Mesendoderm (in vitro differentiated cells): ENCODE results near the gene HIP1R.
"Not testable (repeated sequence)": the region's sequence is repeated elsewhere in the genome, so short reads cannot be mapped to it uniquely, and the experiment has no call there.

ENCODE experiments used
- DNase-seq: peaks from one replicate; pipeline ENCODE4 v3.0.0; 2013
- H2AK5ac ChIP-seq: 2 replicates; pipeline ENCODE4 v1.6.1; 2013; ENCODE audit warnings: low read length, inconsistent platforms
- H2BK120ac ChIP-seq: 2 replicates; pipeline ENCODE4 v1.6.1; 2013; ENCODE audit warnings: low read depth, mild to moderate bottlenecking, low read length, moderate library complexity, mixed read lengths
- H2BK15ac ChIP-seq: replicated peaks from 2 replicates; pipeline ENCODE4 v1.6.1; 2013; ENCODE audit warnings: low read depth, mild to moderate bottlenecking, moderate library complexity
- H2BK5ac ChIP-seq: 2 replicates; pipeline ENCODE4 v1.6.1; 2013; ENCODE audit warnings: low read length, inconsistent platforms
- H3K18ac ChIP-seq: 2 replicates; pipeline ENCODE4 v1.6.1; 2013; ENCODE audit warnings: mild to moderate bottlenecking, low read length, mixed read lengths
- H3K23ac ChIP-seq: one replicate; pipeline ENCODE4 v1.6.1; 2013; ENCODE audit warnings: low read length
- H3K27ac ChIP-seq: 2 replicates; pipeline ENCODE4 v1.5.1; 2013; ENCODE audit warnings: low read depth, mild to moderate bottlenecking, inconsistent platforms, low read length, moderate library complexity
- H3K27me3 ChIP-seq: 2 replicates; pipeline ENCODE4 v1.6.1; 2013; ENCODE audit warnings: low read length, control low read depth, mild to moderate bottlenecking, inconsistent platforms; ENCODE audit not compliant: insufficient read depth, poor library complexity
- H3K36me3 ChIP-seq: 2 replicates; pipeline ENCODE4 v1.6.1; 2013; ENCODE audit warnings: low read length, inconsistent platforms; ENCODE audit not compliant: control insufficient read depth, insufficient read depth
- H3K4ac ChIP-seq: one replicate; pipeline ENCODE4 v1.6.1; 2013; ENCODE audit warnings: low read depth, mild to moderate bottlenecking, low read length, moderate library complexity
- H3K4me1 ChIP-seq: 2 replicates; pipeline ENCODE4 v1.6.1; 2013; ENCODE audit warnings: low read depth, low read length, inconsistent platforms; ENCODE audit not compliant: control insufficient read depth
- H3K4me2 ChIP-seq: 2 replicates; pipeline ENCODE4 v1.6.1; 2013; ENCODE audit warnings: low read length
- H3K4me3 ChIP-seq: 2 replicates; pipeline ENCODE4 v1.5.1; 2013; ENCODE audit warnings: mild to moderate bottlenecking, low read length
- H3K56ac ChIP-seq: one replicate; pipeline ENCODE4 v1.6.1; 2013; ENCODE audit warnings: low read length
- H3K79me1 ChIP-seq: 2 replicates; pipeline ENCODE4 v1.6.1; 2013; ENCODE audit warnings: low read length, inconsistent platforms
- H3K79me2 ChIP-seq: 2 replicates; pipeline ENCODE4 v1.6.1; 2013; ENCODE audit warnings: mild to moderate bottlenecking, low read length; ENCODE audit not compliant: control insufficient read depth, insufficient read depth
- H3K9ac ChIP-seq: 2 replicates; pipeline ENCODE4 v1.6.1; 2013; ENCODE audit warnings: low read length, inconsistent platforms
- H4K5ac ChIP-seq: one replicate; pipeline ENCODE4 v1.6.1; 2013; ENCODE audit warnings: low read length
- H4K8ac ChIP-seq: one replicate; pipeline ENCODE4 v1.6.1; 2013; ENCODE audit warnings: low read depth, mild to moderate bottlenecking, control low read depth, low read length, moderate library complexity
- WGBS: extraction: QIAGEN DNeasy Blood & Tissue Kit; methylation state at CpG from one replicate; pipeline ENCODE4 v1.1.7; 2013; ENCODE audit warnings: low lambda C conversion rate, missing lambda C conversion rate; ENCODE audit not compliant: insufficient coverage; ENCODE audit errors: extremely low coverage; 5-methylcytosine and 5-hydroxymethylcytosine counted together

HIP1R gene

GRCh38 chr12:122905258-122905657 lies 70.0 kb downstream of the HIP1R start:
- DNase-seq, H3K9ac ChIP-seq, H4K5ac ChIP-seq, H2BK120ac ChIP-seq, H3K79me1 ChIP-seq, H2BK15ac ChIP-seq, H2AK5ac ChIP-seq, H3K4me3 ChIP-seq, H3K36me3 ChIP-seq, H3K4me1 ChIP-seq, H3K18ac ChIP-seq, H3K23ac ChIP-seq, H2BK5ac ChIP-seq, H3K56ac ChIP-seq, H4K8ac ChIP-seq, H3K79me2 ChIP-seq, H3K27ac ChIP-seq, H3K4me2 ChIP-seq, H3K4ac ChIP-seq, H3K27me3 ChIP-seq: not testable (repeated sequence)
- WGBS, result no CpG with 5 or more reads among the region's 5 CpGs

DNA sequence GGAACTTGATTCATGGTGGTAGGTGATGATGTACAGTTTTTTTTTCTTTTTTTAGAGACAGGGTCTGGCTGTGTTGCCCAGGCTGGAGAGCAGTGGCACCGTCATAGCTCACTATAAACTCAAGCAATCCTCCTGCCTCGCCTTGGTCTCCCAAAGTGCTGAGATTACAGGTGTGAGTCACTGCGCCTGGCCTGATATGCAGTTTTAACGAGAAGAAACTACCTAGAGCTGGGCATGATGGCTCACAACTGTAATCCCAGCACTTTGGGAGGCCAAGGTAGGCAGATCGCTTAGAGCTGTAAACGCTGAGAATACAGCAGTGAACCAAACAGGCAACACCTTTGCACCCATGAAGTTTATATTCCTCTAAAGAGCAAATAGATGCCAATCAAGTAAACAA lies 73.7 kb downstream of the HIP1R start:
- Histone ChIP-seq H3K79me2 (no peaks in the 10 kb centered on the region), H2BK15ac (no peak overlapping the region), H3K4me3 (no peak overlapping the region), H3K79me1 (no peaks in the 10 kb centered on the region), H3K4ac (no peak overlapping the region), H3K36me3 (no peaks in the 10 kb centered on the region), H2AK5ac (no peak overlapping the region), H4K8ac (no peak overlapping the region), H2BK5ac (no peak overlapping the region), H3K4me1 (no peaks in the 10 kb centered on the region), H3K27ac (no peak overlapping the region), H3K23ac (no peak overlapping the region), H3K27me3 (no peaks in the 10 kb centered on the region), H3K18ac (no peak overlapping the region), H3K4me2 (no peak overlapping the region), H3K56ac (no peak overlapping the region), H4K5ac (no peak overlapping the region), H3K9ac (no peak overlapping the region), H2BK120ac (no peak overlapping the region)
- WGBS, result no CpG with 5 or more reads among the region's 6 CpGs
- no peak for DNase-seq

DNA sequence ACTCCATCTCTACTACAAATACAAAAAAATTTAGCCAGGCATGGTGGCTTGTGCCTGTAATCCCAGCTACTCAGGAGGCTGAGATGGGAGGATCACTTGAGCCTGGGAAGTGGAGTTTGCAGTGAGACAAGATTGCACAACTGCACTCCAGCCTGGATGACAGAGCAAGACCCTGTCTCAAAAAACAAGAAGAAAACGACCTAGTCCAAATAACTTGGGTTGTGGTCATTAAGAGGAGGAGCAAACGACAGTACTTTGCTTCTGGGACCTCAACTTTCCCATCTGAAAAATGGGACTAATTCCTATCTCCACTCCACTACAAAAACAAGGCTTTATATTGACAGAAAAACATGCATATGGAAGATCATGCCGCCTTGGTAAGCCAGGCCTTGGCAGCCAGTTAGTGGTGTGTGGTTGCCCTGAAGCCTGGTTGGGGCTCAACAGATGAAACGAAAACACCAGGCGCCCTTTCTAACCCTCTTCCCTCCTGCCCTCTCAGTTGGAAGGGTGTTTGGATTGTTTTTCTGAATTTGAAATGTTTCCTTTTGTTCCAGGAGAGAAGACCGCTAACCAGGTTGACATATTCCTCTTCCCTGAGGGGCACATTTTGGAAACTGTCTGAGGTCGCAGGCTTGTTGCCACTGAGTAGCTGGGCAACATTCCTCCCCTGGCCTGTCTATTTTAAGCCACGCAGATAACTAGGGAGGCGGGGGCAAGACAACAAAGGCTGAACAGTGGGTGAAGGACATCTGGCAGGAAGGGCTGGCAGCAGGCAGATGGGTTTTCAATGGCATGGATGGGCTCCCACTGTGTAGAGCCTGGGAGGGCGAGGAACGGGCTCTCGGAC lies 74.4 kb downstream of the HIP1R start:
- Histone ChIP-seq H2BK120ac (no peak overlapping the region), H2BK5ac (no peak overlapping the region), H3K56ac (no peak overlapping the region), H3K36me3 (no peaks in the 10 kb centered on the region), H3K4me2 (no peak overlapping the region), H3K27ac (no peak overlapping the region), H3K4me1 (no peaks in the 10 kb centered on the region), H3K23ac (no peak overlapping the region), H3K4ac (no peak overlapping the region), H3K79me1 (no peaks in the 10 kb centered on the region), H3K4me3 (no peak overlapping the region), H3K9ac (no peak overlapping the region), H3K18ac (no peak overlapping the region), H3K27me3 (no peaks in the 10 kb centered on the region), H2AK5ac (no peak overlapping the region), H4K5ac (no peak overlapping the region), H3K79me2 (no peaks in the 10 kb centered on the region), H4K8ac (no peak overlapping the region), H2BK15ac (no peak overlapping the region)
- WGBS, result no CpG with 5 or more reads among the region's 12 CpGs
- no peak for DNase-seq
